ENCODE results near the gene PRPF19. TPM values are rescaled to one million over a fixed set of nuclear protein-coding genes. Genes with fewer than 3 reads are reported as not detected.

Gene PRPF19
- total and polyA plus RNA-seq, 2 of the 4 experiments (the other 2 are of a cell fraction), result 29.8 to 50.4 TPM

DNA sequence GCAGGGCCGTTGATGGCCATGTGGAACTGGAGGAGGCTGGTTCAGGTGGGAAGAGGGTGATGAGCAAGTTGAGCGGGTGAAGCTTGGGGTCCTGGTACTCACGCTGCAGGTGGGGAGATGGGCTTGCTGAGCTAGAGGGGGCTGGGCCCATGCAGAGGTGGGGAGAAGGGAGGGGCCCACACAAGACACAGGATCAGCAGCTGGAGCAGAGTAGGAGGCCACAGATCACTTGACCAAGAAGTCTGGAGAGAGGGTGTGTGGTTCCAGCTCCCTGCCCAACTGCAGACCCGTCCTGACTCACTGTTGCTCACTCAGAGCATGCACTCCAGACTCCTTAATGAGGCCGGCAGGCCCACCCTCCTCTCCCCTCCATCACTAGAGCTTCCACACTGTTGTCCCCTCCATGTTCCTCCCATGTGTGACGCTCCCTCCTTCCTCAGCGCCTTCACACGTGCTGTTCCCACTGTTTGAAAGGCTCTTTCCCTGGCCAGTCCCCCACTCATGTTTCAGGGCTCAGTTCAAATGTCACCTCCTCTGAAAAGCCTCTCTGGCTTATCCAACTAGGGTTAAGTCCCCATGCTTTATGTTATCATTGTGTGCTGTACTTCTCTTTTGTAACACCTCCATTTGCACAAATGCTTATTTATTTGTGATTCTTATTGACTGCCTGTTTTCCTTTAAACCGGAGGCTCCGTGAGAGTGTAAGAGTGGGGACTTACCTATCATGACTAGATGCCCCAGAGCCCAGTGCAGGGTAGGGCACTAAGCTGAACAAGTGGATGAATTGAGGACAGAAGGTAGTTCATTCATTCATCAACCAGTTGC, 62.1 kb downstream of the PRPF19 start:
- POLR2A ChIA-PET (ENCODE audit: unreplicated experiment), result no interaction called here
- no peak overlapping the region for H3K56ac ChIP-seq (ENCODE audit: extremely low read depth, insufficient read depth, low read length)
- H3K36me3 ChIP-seq (ENCODE audit: control insufficient read depth, insufficient read depth, low read length), result peaks cover 10% of the 10 kb centered on the region
- no peak overlapping the region for H4K91ac ChIP-seq (ENCODE audit: insufficient read depth, low read depth, low read length)
- H3K4me3 ChIP-seq (ENCODE audit: insufficient read depth, low read depth, low read length), result no peak overlapping the region
- TF ChIP-seq RAD21 (IDR thresholded peaks at IDR 0.05; ENCODE audit: low read length), result no peak
- TF ChIP-seq RFX5 (IDR thresholded peaks at IDR 0.05; ENCODE audit: low read depth, low read length), result no peak
- TF ChIP-seq CEBPB (IDR thresholded peaks at IDR 0.05; ENCODE audit: low read depth, low read length), result no peak
- no peak for TF ChIP-seq MXI1 (IDR thresholded peaks at IDR 0.05; ENCODE audit: borderline replicate concordance, low read depth, low read length)
- TF ChIP-seq BHLHE40 (IDR thresholded peaks at IDR 0.05; ENCODE audit: low read depth, low read length), result no peak
- TF ChIP-seq, protein P1, sequence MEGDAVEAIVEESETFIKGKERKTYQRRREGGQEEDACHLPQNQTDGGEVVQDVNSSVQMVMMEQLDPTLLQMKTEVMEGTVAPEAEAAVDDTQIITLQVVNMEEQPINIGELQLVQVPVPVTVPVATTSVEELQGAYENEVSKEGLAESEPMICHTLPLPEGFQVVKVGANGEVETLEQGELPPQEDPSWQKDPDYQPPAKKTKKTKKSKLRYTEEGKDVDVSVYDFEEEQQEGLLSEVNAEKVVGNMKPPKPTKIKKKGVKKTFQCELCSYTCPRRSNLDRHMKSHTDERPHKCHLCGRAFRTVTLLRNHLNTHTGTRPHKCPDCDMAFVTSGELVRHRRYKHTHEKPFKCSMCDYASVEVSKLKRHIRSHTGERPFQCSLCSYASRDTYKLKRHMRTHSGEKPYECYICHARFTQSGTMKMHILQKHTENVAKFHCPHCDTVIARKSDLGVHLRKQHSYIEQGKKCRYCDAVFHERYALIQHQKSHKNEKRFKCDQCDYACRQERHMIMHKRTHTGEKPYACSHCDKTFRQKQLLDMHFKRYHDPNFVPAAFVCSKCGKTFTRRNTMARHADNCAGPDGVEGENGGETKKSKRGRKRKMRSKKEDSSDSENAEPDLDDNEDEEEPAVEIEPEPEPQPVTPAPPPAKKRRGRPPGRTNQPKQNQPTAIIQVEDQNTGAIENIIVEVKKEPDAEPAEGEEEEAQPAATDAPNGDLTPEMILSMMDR (conservative IDR thresholded peaks at IDR 0.05; ENCODE audit: low read depth, low read length), result no peak
- no peak for TF ChIP-seq SMC3 (IDR thresholded peaks at IDR 0.05; ENCODE audit: low read depth, low read length)
- in situ Hi-C loops (cut with MboI; ENCODE audit: low sequenced_read_pairs), result no loop called here
- DNase-seq (peak; percentile 56), ATAC-seq (ENCODE audit: low read depth) (peak; percentile 12; the same call in 1 of the 2 replicates)
- H3K9me3 ChIP-seq (ENCODE audit: control insufficient read depth, insufficient read depth, low read length), result no peaks in the 10 kb centered on the region
- H3K4me2 ChIP-seq (ENCODE audit: low read depth, low read length), result peak overlapping the region; percentile 72
- 0 out of 2 replicates have a peak, but pooled peaks cover 12% of the 10 kb centered on the region for H4K20me1 ChIP-seq (ENCODE audit: insufficient read depth, low read length)
- H2AFZ ChIP-seq (replicated peaks; ENCODE audit: low read length, poor library complexity), result peak overlapping the region; percentile 8
- H3K4me1 ChIP-seq (ENCODE audit: control insufficient read depth, insufficient read depth, low read length), result peaks cover 25% of the 10 kb centered on the region
- H2BK15ac ChIP-seq (ENCODE audit: low read depth, low read length), result no peak overlapping the region
- intact Hi-C loops (cut with micrococcal nuclease), result no loop called here
- no peak overlapping the region for H4K8ac ChIP-seq (ENCODE audit: low read depth in 2 of 2, low read length in 2 of 2)
- peak overlapping the region; percentile 66 for H2AK9ac ChIP-seq (replicated peaks; ENCODE audit: low read depth, low read length, poor library complexity)
- H3K23ac ChIP-seq (ENCODE audit: low read depth, low read length), result peak overlapping the region; percentile 17; the same call in 1 of the 2 replicates
- WGBS, 2 experiments (ENCODE audit: extremely low coverage in 2 of 2, insufficient read length in 1 of 2), result 64% methylated on average over 3 of the region's 10 CpGs; no CpG with 5 or more reads in 1 of the 2 experiments
- H3K4ac ChIP-seq (ENCODE audit: low read depth, low read length), result no peak overlapping the region
- no peak overlapping the region for H3K18ac ChIP-seq (ENCODE audit: low read depth, low read length)
- no peak overlapping the region for H3K27ac ChIP-seq (ENCODE audit: insufficient read depth, low read length)
- H3K27me3 ChIP-seq (ENCODE audit: control insufficient read depth, insufficient read depth, low read length), result no peaks in the 10 kb centered on the region
- H3K9me1 ChIP-seq (ENCODE audit: insufficient read depth, low read length), result peaks cover 11% of the 10 kb centered on the region
- no peak overlapping the region for H3K14ac ChIP-seq (replicated peaks; ENCODE audit: low read depth, low read length)
- no TSS peak for BruUV-seq (replicated peaks)
- H4K5ac ChIP-seq (ENCODE audit: low read depth, low read length), result no peak overlapping the region
- no peak overlapping the region for H2BK20ac ChIP-seq (ENCODE audit: low read depth, low read length)
- CTCF ChIA-PET, result interaction anchor here (1.1 kb wide), 2 partner anchors 12 to 43 kb away, joined by 4 read pairs; partner anchors contain the start of gene PTGDR2
- peak overlapping the region; percentile 49 for H3K9ac ChIP-seq (ENCODE audit: low read depth, low read length)
- dilution Hi-C loops (cut with HindIII; ENCODE audit: low sequenced_read_pairs, unreplicated experiment), result no loop called here
- H3K79me1 ChIP-seq (ENCODE audit: low read depth in 1 of 2, low read length in 2 of 2), result peaks cover 19 to 53% of the 10 kb centered on the region in 2 experiments
- H2AK5ac ChIP-seq (ENCODE audit: low read depth, low read length), result no peak overlapping the region; the same call in 1 of the 2 replicates
- H2BK5ac ChIP-seq (ENCODE audit: low read depth, low read length, poor library complexity, severe bottlenecking), result no peak overlapping the region
- H2BK120ac ChIP-seq (ENCODE audit: low read depth, low read length), result no peak overlapping the region
